ENCODE results near the gene RFTN1.
"Not testable (repeated sequence)": the region's sequence is repeated elsewhere in the genome, so short reads cannot be mapped to it uniquely, and the experiment has no call there.

RFTN1 gene

DNA sequence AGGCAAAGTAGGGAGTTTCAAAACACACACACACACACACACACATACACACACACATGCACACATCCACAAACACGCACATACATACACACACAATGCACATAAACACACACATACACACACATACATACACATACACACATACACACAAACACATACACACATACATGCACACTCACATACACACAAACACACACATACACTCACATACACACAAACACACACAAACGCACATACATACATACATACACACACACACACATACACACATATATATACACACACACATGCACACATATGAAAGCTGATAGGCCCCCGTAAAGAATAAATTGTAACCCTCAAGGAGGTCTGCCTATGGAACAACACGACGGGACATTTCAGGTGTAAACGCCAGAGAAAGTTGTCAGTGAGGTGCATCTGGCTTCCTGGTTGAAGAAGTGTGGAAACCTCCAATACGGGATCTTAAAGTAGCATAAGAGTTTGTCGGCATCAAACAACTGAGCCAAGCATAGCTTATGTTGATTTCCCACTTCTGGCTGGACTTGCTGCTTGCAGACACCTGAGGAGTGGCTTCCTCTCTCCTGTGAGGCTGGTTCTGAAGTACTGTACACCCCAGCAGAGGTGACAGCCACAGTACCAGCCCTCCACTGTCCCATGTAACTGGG, 5.8 kb downstream of the RFTN1 start:
- DNase-seq (ENCODE audit: low read depth) = no peak

- DNase-seq (ENCODE audit: low read depth) = no peak
These were observed 6.5 kb downstream of the RFTN1 start for GRCh38 chr3:16506884-16507577.

DNA sequence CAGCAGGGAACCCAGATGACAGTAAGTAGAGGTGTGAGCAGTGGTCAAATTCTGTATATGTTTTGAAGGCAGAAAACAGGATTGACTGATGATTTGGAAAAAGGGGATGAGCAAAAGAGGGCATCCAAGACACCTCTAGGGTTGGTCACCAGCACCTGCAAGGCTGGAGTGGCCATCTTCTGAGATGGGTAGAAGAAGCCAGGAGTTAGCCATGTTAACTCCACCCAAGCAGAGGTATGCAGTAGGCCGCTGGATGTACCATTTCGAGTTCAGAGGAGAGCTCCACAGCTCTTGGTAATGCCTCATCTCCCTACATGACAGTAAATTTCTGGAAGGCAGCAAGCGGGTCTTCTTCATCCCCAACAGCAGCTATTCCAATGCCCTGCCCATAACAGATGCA, 7.0 kb downstream of the RFTN1 start:
- DNase-seq (ENCODE audit: low read depth) = no peak

DNA sequence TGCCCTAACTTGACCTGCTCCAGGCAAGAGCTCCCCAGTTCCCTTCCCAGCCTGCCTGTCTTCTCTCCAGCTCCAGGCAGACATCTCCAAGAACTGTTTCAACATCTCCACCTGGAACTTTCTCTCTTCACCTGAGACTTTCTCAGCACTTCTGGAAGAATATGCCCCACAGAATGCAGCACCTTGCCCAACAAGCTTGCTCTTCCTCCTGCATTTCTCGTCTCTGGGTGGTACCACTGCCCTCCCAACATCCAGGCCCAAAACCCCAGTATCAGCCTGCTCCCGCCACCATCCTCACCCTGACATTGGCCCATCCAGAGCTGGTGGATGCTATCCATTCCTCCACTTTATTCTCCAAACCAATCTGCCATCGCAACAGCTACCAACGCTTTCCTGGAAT, 8.8 kb downstream of the RFTN1 start:
- no peak for DNase-seq (ENCODE audit: low read depth)

GRCh38 chr3:16504242-16504641, 9.3 kb downstream of the RFTN1 start:
- DNase-seq (ENCODE audit: low read depth) = no peak

DNA sequence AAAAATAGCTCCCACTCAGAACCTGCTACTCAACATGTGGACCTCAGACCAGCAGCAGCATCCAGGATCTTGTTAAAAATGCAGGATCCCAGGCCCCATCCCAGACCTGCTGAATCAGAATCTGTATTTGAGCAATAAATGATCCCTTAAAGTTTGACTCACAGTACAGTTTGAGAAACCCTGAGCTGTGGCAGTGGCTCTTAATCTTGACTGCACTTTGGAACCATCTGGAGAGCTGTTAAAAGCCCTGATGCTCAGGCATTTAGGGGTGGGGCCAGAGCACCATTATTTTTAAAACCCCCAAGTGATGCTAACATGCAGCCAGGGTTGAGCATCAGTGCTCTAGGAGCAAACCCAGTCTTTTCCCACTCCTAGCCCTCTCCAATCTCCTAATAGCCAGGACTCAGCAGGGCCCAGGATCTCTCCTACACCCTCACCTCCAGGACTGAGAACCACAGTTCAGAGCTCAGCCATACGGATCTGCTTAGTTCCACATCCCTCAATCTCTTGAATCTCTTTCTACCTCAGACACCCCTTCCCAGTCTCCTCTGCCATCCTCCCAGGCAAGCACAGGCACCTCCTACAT, 10.2 kb downstream of the RFTN1 start:
- DNase-seq (ENCODE audit: low read depth) = no peak

DNA sequence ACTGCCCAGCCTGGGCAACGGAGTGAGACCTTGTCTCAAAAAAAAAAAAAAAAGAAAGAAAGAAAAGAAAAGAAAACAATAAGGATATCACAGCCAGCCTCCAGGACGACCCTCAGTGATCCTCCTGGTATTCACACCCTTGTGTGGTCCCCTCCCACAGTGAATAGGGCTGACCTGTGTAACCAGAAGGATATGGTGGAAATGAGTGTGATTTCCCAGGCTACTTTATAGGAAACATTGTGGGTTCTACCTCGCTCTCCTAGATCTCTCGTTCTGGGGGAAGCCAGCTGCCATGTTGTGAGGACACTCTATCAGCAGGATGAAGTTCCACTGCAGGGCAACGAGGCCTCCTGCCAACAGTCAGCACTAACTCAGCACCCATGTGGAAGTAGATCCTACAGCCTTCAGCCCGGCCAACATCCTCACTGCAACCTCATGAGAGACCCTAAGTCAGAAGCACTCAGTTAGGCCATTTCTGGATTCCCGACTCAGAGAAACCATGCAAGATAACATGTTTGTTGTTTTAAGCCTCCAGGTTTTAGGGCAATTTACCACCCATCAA, 11.1 kb downstream of the RFTN1 start:
- no peak for DNase-seq (ENCODE audit: low read depth)

- DNase-seq (ENCODE audit: low read depth) = no peak
These were observed 12.1 kb downstream of the RFTN1 start for GRCh38 chr3:16501376-16501775.

DNA sequence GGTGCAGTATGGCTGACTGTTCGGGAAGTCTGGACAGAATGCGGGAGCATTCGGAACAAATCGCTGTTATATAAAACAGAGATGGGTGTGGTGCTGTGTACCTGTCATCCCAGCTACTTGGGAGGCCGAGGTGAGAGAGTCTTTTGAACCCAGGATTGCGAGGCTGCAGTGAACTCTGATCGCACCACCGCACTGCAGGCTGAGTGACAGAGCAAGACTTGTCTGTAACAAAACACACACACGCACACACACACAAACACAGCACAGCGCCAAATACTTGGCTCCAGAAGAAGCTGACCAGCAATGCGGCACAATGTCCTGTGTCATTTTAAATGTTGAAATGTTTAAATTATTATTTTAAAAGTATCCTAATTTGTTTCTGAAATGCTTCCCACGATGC, 12.6 kb downstream of the RFTN1 start:
- no peak for DNase-seq (ENCODE audit: low read depth)

- DNase-seq (ENCODE audit: low read depth) = no peak
These were observed 13.4 kb downstream of the RFTN1 start for GRCh38 chr3:16500093-16500492.

- no peak for DNase-seq (ENCODE audit: low read depth)
These were observed 14.1 kb downstream of the RFTN1 start for GRCh38 chr3:16499351-16499750.

- DNase-seq (ENCODE audit: low read depth) = no peak
These were observed 15.2 kb downstream of the RFTN1 start for GRCh38 chr3:16498130-16498890.

- DNase-seq (ENCODE audit: low read depth) = no peak
These were observed 16.9 kb downstream of the RFTN1 start for GRCh38 chr3:16496408-16497222.

GRCh38 chr3:16496008-16496407, 17.5 kb downstream of the RFTN1 start:
- no peak for DNase-seq (ENCODE audit: low read depth)

DNA sequence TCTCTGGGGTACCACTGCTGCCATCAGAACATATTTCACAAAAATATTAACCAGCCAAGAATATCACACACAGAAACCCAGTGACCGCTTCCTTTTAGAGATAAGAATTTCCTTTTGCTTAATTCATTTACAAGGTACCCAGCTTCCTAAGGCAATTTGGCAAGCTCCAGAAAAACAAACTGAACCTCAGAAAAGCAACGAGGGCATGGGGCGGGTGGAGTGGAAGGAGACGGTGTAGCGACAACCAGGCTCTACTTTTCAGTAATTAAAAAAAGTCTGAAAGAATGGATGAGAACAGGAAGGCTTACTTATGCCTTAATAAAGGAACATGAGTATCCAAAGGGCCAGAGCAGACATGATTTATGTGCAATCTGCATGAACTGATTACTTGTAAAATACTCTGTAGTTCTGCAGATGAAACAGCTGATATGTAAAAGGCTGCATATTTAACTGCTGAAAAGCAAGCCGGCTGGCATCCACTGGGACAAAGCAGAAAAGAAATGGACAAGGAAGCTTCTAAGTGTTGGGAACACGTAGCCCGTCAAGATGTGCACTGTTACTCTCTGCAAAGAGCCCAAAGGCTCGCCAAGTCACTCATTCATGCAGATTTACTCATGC, 18.6 kb downstream of the RFTN1 start:
- no peak for DNase-seq (ENCODE audit: low read depth)

GRCh38 chr3:16494094-16494493, 19.4 kb downstream of the RFTN1 start:
- DNase-seq (ENCODE audit: low read depth) = no peak

DNA sequence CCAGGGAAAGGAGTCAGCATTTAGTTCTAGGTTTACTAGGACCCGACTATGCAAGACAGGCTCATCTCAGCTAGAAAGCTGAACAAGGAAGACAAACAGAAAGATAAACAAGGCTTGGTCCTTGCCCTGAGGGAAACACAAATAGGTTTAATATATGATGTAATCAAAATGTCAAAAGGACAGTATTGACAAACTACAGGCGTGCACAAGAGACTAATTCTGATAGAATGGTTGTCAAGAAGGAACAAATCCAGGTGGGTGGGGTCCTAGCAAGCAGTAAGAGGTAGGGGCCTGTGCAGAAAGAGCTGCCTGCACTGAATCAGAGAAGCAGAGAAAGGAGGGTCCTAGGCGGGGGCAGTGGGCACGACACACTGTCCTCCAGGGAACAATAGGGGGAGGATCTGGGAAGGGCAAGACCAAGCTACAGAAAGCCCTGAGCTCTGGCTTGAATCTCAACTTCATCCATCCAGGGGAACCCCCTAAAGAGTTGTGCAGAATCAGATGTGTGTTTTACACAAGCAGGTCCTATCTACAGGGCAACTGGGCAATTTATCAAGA, 23.4 kb downstream of the RFTN1 start:
- no peak for DNase-seq (ENCODE audit: low read depth)

DNA sequence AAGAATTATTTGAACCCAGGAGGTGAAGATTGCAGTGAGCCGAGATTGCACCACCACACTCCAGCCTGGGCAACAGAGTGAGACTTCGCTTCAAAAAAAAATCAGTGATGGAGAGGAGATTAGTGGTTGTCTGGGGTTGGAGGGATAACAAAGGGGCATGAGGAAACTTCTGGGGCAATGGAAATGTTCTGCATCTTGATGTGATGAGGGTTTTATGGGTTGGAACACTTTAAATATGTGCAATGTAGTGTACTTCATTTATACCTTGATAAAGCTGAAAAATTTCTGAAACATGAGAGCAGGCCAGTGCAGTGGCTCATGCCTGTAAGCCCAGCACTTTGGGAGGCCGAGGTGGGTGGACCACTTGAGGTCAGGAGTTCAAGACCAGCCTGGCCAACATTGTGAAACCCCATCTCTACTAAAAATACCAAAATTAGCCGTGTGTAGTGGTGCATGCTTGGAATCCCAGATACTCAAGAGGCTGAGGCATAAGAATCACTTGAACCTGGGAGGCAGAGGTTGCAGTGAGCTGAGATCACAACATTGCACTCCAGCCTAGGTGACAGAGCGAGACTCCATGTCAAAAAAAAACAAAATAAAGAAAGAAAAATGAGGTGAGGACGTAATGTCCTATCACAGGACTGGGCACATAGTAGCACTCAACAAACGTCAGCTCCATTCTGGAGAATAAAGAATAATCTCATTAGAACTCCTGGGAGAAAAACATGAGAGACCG, 24.0 kb downstream of the RFTN1 start:
- not testable (repeated sequence) for DNase-seq (ENCODE audit: low read depth)

DNA sequence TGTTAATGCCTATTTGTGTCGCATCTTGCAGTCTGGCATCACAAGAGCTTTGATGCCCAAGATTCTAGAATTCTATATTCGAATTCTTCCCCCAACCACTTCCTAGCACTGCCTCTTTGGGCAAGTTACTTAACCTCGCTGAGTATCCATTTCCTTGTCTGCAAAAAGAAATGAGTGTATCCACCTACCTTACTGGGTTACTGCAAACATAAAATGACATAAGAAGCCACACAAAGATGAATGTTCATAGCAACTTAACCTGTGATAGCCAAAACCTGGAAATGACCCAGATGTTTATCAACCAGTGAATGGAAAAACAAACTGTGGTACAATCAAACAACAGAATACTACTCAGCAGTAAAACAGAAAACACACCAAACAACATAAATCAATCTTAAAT, 24.9 kb downstream of the RFTN1 start:
- no peak for DNase-seq (ENCODE audit: low read depth)

DNA sequence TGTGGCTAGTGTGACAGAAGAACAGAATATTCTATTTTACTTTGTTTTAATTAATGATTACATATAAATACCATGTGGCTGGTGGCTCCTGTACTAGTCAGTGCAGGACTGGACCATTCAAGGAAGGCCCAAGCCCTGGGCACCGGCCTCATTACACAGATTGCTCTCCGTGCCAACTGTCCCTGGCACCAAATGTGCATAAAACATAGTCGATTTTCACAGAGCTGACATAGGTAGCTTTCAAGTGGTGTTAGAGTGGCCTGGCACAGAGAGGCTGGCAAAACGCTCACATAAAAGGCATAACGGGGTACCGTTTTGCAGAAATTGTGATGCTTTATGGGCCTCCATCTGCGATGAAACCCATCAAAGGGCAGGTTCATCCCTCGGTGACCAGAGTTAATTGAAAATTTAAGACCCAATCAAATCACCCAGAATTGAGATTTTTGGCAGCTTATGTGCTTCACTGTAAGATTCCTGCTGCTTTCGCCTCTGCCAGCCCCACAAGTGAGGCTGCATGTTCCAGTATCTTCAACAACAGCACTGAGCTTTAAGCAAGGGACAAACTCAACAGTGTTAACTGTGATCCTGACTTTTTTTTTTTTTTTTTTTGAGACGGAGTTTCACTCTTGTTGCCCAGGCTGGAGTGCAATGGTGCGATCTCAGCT, 25.9 kb downstream of the RFTN1 start:
- DNase-seq (ENCODE audit: low read depth) = no peak
